ENCODE measurements around the gene IL23R. TPM values are rescaled to one million over a fixed set of nuclear protein-coding genes. Genes with fewer than 3 reads are reported as not detected.

IL23R gene
- total and polyA plus RNA-seq, 2 of the 8 experiments (the other 6 are each of a cell fraction or from before 2014, with no cell fraction given) = not detected

DNA sequence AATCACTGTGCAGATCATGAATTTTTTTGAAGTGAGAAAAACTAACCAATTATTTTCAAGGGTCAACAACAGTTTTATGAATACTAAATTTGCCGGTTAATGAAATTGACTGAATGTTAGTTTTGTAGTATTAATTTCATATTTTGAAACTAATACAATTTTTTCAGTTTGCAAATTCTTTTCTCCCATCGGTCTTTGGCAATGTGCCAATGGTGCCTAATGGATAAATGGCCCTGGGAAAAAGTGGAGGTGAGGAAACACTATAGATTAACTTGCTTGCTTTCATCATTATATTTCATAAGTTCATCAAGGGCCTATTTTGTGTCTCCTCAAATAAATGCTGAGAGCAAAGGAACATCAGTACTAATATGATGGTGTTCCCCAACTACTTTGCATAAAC lies 35.6 kb upstream of the IL23R start:
- Histone ChIP-seq H3K9me3 (ENCODE audit: insufficient read depth in 2 of 2, low read depth in 1 of 2, low read length in 1 of 2) (no peaks in the 10 kb centered on the region), H3K79me2 (ENCODE audit: control insufficient read depth in 1 of 2, insufficient read depth in 2 of 2, low read length in 2 of 2) (no peaks in the 10 kb centered on the region), H4K8ac (ENCODE audit: extremely low read depth, insufficient read depth, low read length) (no peak overlapping the region), H3K4me3 (ENCODE audit: extremely low read depth in 1 of 4, insufficient read depth in 2 of 4, low read depth in 3 of 4, low read length in 4 of 4) (no peak overlapping the region), H2BK120ac (replicated peaks; ENCODE audit: low read depth, low read length) (no peak overlapping the region), H3K4me2 (ENCODE audit: insufficient read depth in 1 of 2, low read depth in 2 of 2, low read length in 2 of 2) (no peak overlapping the region), H2AK5ac (ENCODE audit: low read depth, low read length) (no peak overlapping the region), H3K23me2 (ENCODE audit: low read depth, low read length) (no peaks in the 10 kb centered on the region; the same call in 1 of the 2 replicates), H3K23ac (ENCODE audit: insufficient read length) (no peak overlapping the region), H4K5ac (ENCODE audit: insufficient read length, low read depth, low read length) (no peak overlapping the region), H2BK5ac (ENCODE audit: low read depth, low read length) (no peak overlapping the region), H4K20me1 (replicated peaks in 1 of 2; ENCODE audit: control insufficient read depth in 1 of 2, insufficient read depth in 2 of 2, low read length in 2 of 2) (no peaks in the 10 kb centered on the region), H2BK20ac (ENCODE audit: low read length) (no peak overlapping the region), H3K27ac (ENCODE audit: low read depth, low read length) (no peak overlapping the region), H3K4me1 (replicated peaks in 1 of 4; ENCODE audit: control insufficient read depth in 3 of 4, insufficient read depth in 4 of 4, low read length in 3 of 4) (0 out of 7 replicates have a peak, but pooled peaks cover 0 to 2% (median 0%) of the 10 kb centered on the region in 4 experiments), H2BK15ac (ENCODE audit: low read length) (no peak overlapping the region), H3K9ac (replicated peaks in 1 of 4; ENCODE audit: extremely low read depth in 1 of 4, low read depth in 3 of 4, low read length in 3 of 4) (no peak overlapping the region), H2BK12ac (ENCODE audit: low read depth, low read length) (no peak overlapping the region), H3K14ac (ENCODE audit: insufficient read length) (no peak overlapping the region), H2AFZ (ENCODE audit: low read length) (no peak overlapping the region), H3K56ac (replicated peaks; ENCODE audit: insufficient read length, low read depth, low read length) (no peak overlapping the region), H3K27me3 (replicated peaks in 1 of 4; ENCODE audit: control insufficient read depth in 3 of 4, extremely low read depth in 1 of 4, insufficient read depth in 3 of 4, low read length in 3 of 4) (0 out of 7 replicates have a peak, but pooled peaks cover 0 to 2% (median 0%) of the 10 kb centered on the region in 4 experiments), H3K79me1 (ENCODE audit: low read depth, low read length) (no peaks in the 10 kb centered on the region), H3K36me3 (ENCODE audit: control insufficient read depth in 2 of 4, insufficient read depth in 4 of 4, low read length in 3 of 4) (no peaks in the 10 kb centered on the region), H3K18ac (ENCODE audit: extremely low read depth, low read length) (no peak overlapping the region), H4K91ac (replicated peaks; ENCODE audit: insufficient read length, low read length) (no peak overlapping the region), H3K4ac (replicated peaks; ENCODE audit: insufficient read length, low read depth, low read length) (no peak overlapping the region)
- WGBS, 2 experiments (ENCODE audit: extremely low coverage in 1 of 2, insufficient coverage in 1 of 2, insufficient read length in 1 of 2, insufficient replicate concordance in 2 of 2, low coverage in 1 of 2, low lambda C conversion rate in 2 of 2, missing lambda C conversion rate in 1 of 2) = 91% methylated on average over 2 of the region's 2 CpGs; no CpG with 5 or more reads in 1 of the 2 experiments
- ChIA-PET POLR2A (ENCODE audit: partially characterized antibody) (no interaction called here), CTCF (ENCODE audit: partially characterized antibody) (interaction anchor here (1.2 to 5.1 kb wide), 3 partner anchors 19 to 134 kb away, joined by 3 to 34 read pairs (median 4); no protein-coding TSS in a partner anchor)
- FAIRE-seq (no peak), DNase-seq (ENCODE audit: low read depth in 1 of 2, low spot score in 2 of 2) (no peak)
- no peak for TF ChIP-seq GABPA (IDR thresholded peaks at IDR 0.05; ENCODE audit: borderline replicate concordance, insufficient read depth, low read length)
- TF ChIP-seq CHD2 (IDR thresholded peaks at IDR 0.05; ENCODE audit: low read length) = no peak
- TF ChIP-seq TBP (IDR thresholded peaks at IDR 0.05; ENCODE audit: low read depth, low read length) = no peak
- TF ChIP-seq CBX5 (IDR thresholded peaks at IDR 0.05; ENCODE audit: low read depth, low read length) = no peak
- no peak for TF ChIP-seq BACH1 (IDR thresholded peaks at IDR 0.05; ENCODE audit: low read length)
- TF ChIP-seq RAD21 (IDR thresholded peaks at IDR 0.05 in 1 of 2, conservative IDR thresholded peaks at IDR 0.05 in 1 of 2; ENCODE audit: low read depth in 2 of 2, low read length in 2 of 2) = no peak

Data from H1 (cell line).